OCI-LY7 (cell line): ENCODE measurements around the gene LRP3. TPM values are rescaled to one million over a fixed set of nuclear protein-coding genes. Genes with fewer than 3 reads are reported as not detected.

Source experiments
- BruUV-seq: library from RNA; stranded (reverse); fragments of 400-500 nt; replicated peaks from 2 replicates; lab custom pipeline; 2021; lab: Mats Ljungman, UMichigan
- CTCF ChIA-PET: fragments of 300-600 bp; sonication (Branson Sonifier 250); formaldehyde crosslinking; loops from one replicate; lab custom pipeline; 2022; ENCODE audit warnings: antibody characterized with exemption; ENCODE audit not compliant: unreplicated experiment; lab: Charles Lee
- POLR2A ChIA-PET: fragments of 300-600 bp; sonication (Branson Sonifier 250); formaldehyde crosslinking; loops from one replicate; lab custom pipeline; 2022; ENCODE audit warnings: antibody characterized with exemption; lab: Charles Lee
- DNase-seq: peaks from one replicate; pipeline ENCODE4 v3.0.0-alpha.2; 2015; ENCODE audit warnings: low spot score
- H2AFZ ChIP-seq: fragments of 200-600 bp; sonication (generic), shearing (Covaris generic); 2 replicates; pipeline ENCODE4 v1.6.1; 2014; ENCODE audit warnings: mild to moderate bottlenecking, antibody characterized with exemption, low read length, moderate library complexity
- H3K27ac ChIP-seq: fragments of 200-600 bp; sonication (generic); 2 replicates; pipeline ENCODE4 v1.5.1; 2014; ENCODE audit warnings: mixed run types, low read depth, mild to moderate bottlenecking, moderate library complexity, low read length, inconsistent platforms; ENCODE audit not compliant: poor library complexity, severe bottlenecking
- H3K36me3 ChIP-seq: fragments of 200-600 bp; sonication (generic); 2 replicates; pipeline ENCODE4 v1.6.1; 2014; ENCODE audit warnings: mild to moderate bottlenecking, antibody characterized with exemption, low read length, moderate library complexity, mixed read lengths; ENCODE audit not compliant: insufficient read depth
- H3K4me1 ChIP-seq: fragments of 200-600 bp; sonication (generic); 2 replicates; pipeline ENCODE4 v1.5.1; 2014; ENCODE audit warnings: mild to moderate bottlenecking, low read length; ENCODE audit not compliant: insufficient read depth, poor library complexity, severe bottlenecking
- H3K4me2 ChIP-seq: fragments of 200-600 bp; sonication (generic); 2 replicates; pipeline ENCODE4 v1.6.1; 2014; ENCODE audit warnings: mild to moderate bottlenecking, low read length
- H3K4me3 ChIP-seq: fragments of 200-600 bp; sonication (generic); 2 replicates; pipeline ENCODE4 v1.5.1; 2014; ENCODE audit warnings: mild to moderate bottlenecking, low read depth, low read length; ENCODE audit not compliant: poor library complexity, severe bottlenecking
- H3K79me2 ChIP-seq: fragments of 200-600 bp; sonication (generic); 2 replicates; pipeline ENCODE4 v1.6.1; 2016; ENCODE audit warnings: low read depth, mild to moderate bottlenecking, low read length, moderate library complexity, mixed read lengths; ENCODE audit not compliant: insufficient read depth
- H3K9me2 ChIP-seq: fragments of 200-600 bp; sonication (generic); 2 replicates; pipeline ENCODE4 v1.6.1; 2016; ENCODE audit warnings: mild to moderate bottlenecking, low read length, mixed read lengths; ENCODE audit not compliant: insufficient read depth
- H3K9me3 ChIP-seq: fragments of 200-600 bp; sonication (generic); 2 replicates; pipeline ENCODE4 v1.6.1; 2014; ENCODE audit warnings: mild to moderate bottlenecking, mixed run types, low read length, mixed read lengths
- H4K20me1 ChIP-seq: fragments of 200-600 bp; sonication (generic); 2 replicates; pipeline ENCODE4 v1.6.1; 2014; ENCODE audit warnings: mild to moderate bottlenecking, antibody characterized with exemption, low read length, moderate library complexity, mixed read lengths; ENCODE audit not compliant: insufficient read depth
- EZH2phosphoT487 ChIP-seq: fragments of 200-600 bp; sonication (generic); IDR thresholded peaks from 2 replicates; pipeline ENCODE4 v1.6.1; 2018; ENCODE audit warnings: low read depth, borderline replicate concordance, mild to moderate bottlenecking, mixed run types, antibody characterized with exemption, low read length, moderate library complexity, mixed read lengths
- intact Hi-C: fragments of 100-400 bp; cut with micrococcal nuclease; formaldehyde crosslinking; loops from one replicate; pipeline ENCODE4 v1.10.0; 2022; ENCODE audit not compliant: unreplicated experiment
- total RNA-seq, 2 experiments: library from RNA; depleted of rRNA in 1 of 2; stranded (reverse); fragments of >200 nt in 1 of 2; shearing (Covaris generic) in 1 of 2; gene quantifications; 2 replicates each; pipeline ENCODE4 v1.2.3, GENCODE V29; 2014 to 2022
- TF ChIP-seq, protein P1 (sequence below): fragments of 200-600 bp; sonication (generic); conservative IDR thresholded peaks from 2 replicates; pipeline ENCODE4 v1.5.1; 2014; ENCODE audit warnings: mild to moderate bottlenecking, antibody characterized with exemption, low read length, moderate library complexity, mixed read lengths

LRP3 gene
- total RNA-seq, 2 experiments from 2014 or later, result not detected

DNA sequence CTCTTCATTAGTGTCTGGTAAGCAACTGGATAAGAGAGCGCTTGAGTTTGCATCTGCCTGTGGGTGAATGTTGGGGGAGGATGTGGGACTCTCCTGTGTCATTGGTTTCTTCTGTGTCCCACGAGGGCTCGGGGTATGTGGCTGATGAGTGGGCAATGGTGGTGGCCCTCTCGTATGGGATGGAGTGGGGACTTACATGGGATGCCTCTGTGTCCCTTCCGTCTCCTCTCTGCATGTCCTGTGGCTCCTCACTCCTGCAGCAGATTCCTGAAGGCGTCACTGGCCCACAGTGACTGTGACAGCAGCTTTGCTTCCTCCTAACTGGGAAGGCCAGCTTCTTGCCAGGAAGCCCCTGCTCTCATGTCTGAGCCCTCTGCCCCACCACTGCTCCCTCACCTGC is 2.6 kb upstream of the LRP3 start:
- no peak overlapping the region for H2AFZ ChIP-seq
- no peaks in the 10 kb centered on the region for H4K20me1 ChIP-seq
- TF ChIP-seq, protein P1, sequence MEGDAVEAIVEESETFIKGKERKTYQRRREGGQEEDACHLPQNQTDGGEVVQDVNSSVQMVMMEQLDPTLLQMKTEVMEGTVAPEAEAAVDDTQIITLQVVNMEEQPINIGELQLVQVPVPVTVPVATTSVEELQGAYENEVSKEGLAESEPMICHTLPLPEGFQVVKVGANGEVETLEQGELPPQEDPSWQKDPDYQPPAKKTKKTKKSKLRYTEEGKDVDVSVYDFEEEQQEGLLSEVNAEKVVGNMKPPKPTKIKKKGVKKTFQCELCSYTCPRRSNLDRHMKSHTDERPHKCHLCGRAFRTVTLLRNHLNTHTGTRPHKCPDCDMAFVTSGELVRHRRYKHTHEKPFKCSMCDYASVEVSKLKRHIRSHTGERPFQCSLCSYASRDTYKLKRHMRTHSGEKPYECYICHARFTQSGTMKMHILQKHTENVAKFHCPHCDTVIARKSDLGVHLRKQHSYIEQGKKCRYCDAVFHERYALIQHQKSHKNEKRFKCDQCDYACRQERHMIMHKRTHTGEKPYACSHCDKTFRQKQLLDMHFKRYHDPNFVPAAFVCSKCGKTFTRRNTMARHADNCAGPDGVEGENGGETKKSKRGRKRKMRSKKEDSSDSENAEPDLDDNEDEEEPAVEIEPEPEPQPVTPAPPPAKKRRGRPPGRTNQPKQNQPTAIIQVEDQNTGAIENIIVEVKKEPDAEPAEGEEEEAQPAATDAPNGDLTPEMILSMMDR, result no peak
- no peak for TF ChIP-seq EZH2phosphoT487
- H3K9me3 ChIP-seq, result no peaks in the 10 kb centered on the region
- H3K4me2 ChIP-seq, result no peak overlapping the region
- H3K79me2 ChIP-seq, result no peaks in the 10 kb centered on the region
- intact Hi-C loops, result no loop called here
- H3K36me3 ChIP-seq, result no peaks in the 10 kb centered on the region
- no peaks in the 10 kb centered on the region for H3K4me1 ChIP-seq
- H3K27ac ChIP-seq, result no peak overlapping the region
- DNase-seq, result no peak
- ChIA-PET POLR2A (interaction anchor here (0.7 kb wide), 1 partner anchor 13 kb away, joined by 3 read pairs; no protein-coding TSS in a partner anchor), CTCF (no interaction called here)
- H3K4me3 ChIP-seq, result no peak overlapping the region
- H3K9me2 ChIP-seq, result no peaks in the 10 kb centered on the region
- no TSS peak for BruUV-seq

GRCh38 chr19:33192010-33192409 is 2.1 kb upstream of the LRP3 start:
- Histone ChIP-seq H3K4me2 (no peak overlapping the region), H3K79me2 (no peaks in the 10 kb centered on the region), H3K9me3 (no peaks in the 10 kb centered on the region), H3K9me2 (no peaks in the 10 kb centered on the region), H3K27ac (no peak overlapping the region), H4K20me1 (no peaks in the 10 kb centered on the region), H3K36me3 (no peaks in the 10 kb centered on the region), H3K4me3 (no peak overlapping the region), H3K4me1 (no peaks in the 10 kb centered on the region), H2AFZ (no peak overlapping the region)
- TF ChIP-seq, protein P1, result peak; percentile 65
- no peak for TF ChIP-seq EZH2phosphoT487
- no peak for DNase-seq
- BruUV-seq, result no TSS peak
- POLR2A ChIA-PET, result interaction anchor here (0.7 kb wide), 1 partner anchor 13 kb away, joined by 3 read pairs; no protein-coding TSS in a partner anchor
- intact Hi-C loops, result no loop called here
- CTCF ChIA-PET, result no interaction called here

DNA sequence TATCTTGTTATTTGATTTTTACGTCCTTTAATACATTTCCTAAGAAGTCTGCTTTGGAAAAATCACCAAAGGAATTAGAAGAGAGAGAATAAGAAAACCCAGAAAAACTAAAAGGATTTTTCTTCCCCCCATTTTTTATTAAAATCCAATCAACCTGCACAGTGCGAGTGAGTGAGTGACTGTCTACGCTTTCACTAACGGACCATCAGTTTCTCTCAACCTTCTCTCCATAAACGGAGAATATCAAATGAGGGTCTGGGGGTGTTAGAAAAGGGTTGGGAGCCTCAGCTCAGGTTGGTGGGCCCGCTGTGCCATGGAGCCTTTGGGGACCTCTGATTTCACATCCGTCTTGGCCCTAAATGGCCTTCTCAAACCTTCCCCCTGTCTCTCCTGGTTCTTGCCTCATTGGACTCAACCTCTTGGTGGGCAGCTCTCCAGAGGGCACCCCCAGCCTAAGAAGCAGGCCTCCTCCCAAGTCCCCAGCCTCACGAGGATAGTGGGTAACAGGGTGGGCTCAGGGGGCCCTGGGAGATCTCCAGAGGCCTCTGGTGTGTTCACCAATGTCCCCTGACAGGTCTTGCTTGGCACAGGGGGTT is 763 bp upstream of the LRP3 start:
- TF ChIP-seq EZH2phosphoT487, result no peak
- TF ChIP-seq, protein P1, result no peak
- BruUV-seq, result no TSS peak
- POLR2A ChIA-PET, result no interaction called here

More for the DNA sequence above, 763 bp upstream of the LRP3 start:
- intact Hi-C loops, result no loop called here
- Histone ChIP-seq H3K9me2 (no peaks in the 10 kb centered on the region), H2AFZ (no peak overlapping the region), H3K27ac (no peak overlapping the region), H3K4me3 (no peak overlapping the region), H3K36me3 (no peaks in the 10 kb centered on the region), H3K79me2 (no peaks in the 10 kb centered on the region), H3K9me3 (no peaks in the 10 kb centered on the region), H3K4me2 (no peak overlapping the region), H4K20me1 (no peaks in the 10 kb centered on the region), H3K4me1 (no peaks in the 10 kb centered on the region)
- CTCF ChIA-PET, result no interaction called here
- DNase-seq, result no peak
